ENCODE data around the gene ZIC1.

ZIC1 gene

GRCh38 chr3:147395899-147396711 is 13.1 kb upstream of the ZIC1 start:
- no peak for DNase-seq (ENCODE audit: low read depth in 2 of 2)

GRCh38 chr3:147396712-147397046 is 12.5 kb upstream of the ZIC1 start:
- no peak for DNase-seq (ENCODE audit: low read depth in 2 of 2)

GRCh38 chr3:147397155-147397874 is 11.8 kb upstream of the ZIC1 start:
- DNase-seq (ENCODE audit: low read depth in 2 of 2): no peak

GRCh38 chr3:147397875-147398812 is 11.0 kb upstream of the ZIC1 start:
- no peak for DNase-seq (ENCODE audit: low read depth in 2 of 2)

GRCh38 chr3:147398813-147399534 is 10.2 kb upstream of the ZIC1 start:
- no peak for DNase-seq (ENCODE audit: low read depth in 2 of 2)

GRCh38 chr3:147400111-147400510 is 9.1 kb upstream of the ZIC1 start:
- DNase-seq (ENCODE audit: low read depth in 2 of 2): no peak

GRCh38 chr3:147400999-147401398 is 8.2 kb upstream of the ZIC1 start:
- no peak for DNase-seq (ENCODE audit: low read depth in 2 of 2)

- no peak for DNase-seq (ENCODE audit: low read depth in 2 of 2)
Observed at GRCh38 chr3:147401421-147401820, 7.7 kb upstream of the ZIC1 start.

GRCh38 chr3:147402159-147402558 is 7.0 kb upstream of the ZIC1 start:
- no peak for DNase-seq (ENCODE audit: low read depth in 2 of 2)

- DNase-seq (ENCODE audit: low read depth in 2 of 2): no peak
Observed at GRCh38 chr3:147403511-147403910, 5.7 kb upstream of the ZIC1 start.

GRCh38 chr3:147404000-147404799 is 5.0 kb upstream of the ZIC1 start:
- DNase-seq (ENCODE audit: low read depth in 2 of 2): no peak

GRCh38 chr3:147404800-147405230 is 4.3 kb upstream of the ZIC1 start:
- no peak for DNase-seq (ENCODE audit: low read depth in 2 of 2)

- no peak for DNase-seq (ENCODE audit: low read depth in 2 of 2)
Observed at GRCh38 chr3:147405231-147406027, 3.7 kb upstream of the ZIC1 start.

GRCh38 chr3:147406028-147406931 is 2.9 kb upstream of the ZIC1 start, which contains the start of gene ZIC4:
TSS of gene ZIC4 (minus strand) at chr3:147406543. CDS start at chr3:147402797, 3,746 bp downstream.
- DNase-seq (ENCODE audit: low read depth in 2 of 2): no peak

GRCh38 chr3:147407114-147407497 is 2.1 kb upstream of the ZIC1 start:
- no peak for DNase-seq (ENCODE audit: low read depth in 2 of 2)

GRCh38 chr3:147407498-147408187 is 1.5 kb upstream of the ZIC1 start:
- no peak for DNase-seq (ENCODE audit: low read depth in 2 of 2)

- no peak for DNase-seq (ENCODE audit: low read depth in 2 of 2)
Observed at GRCh38 chr3:147408188-147409100, 721 bp upstream of the ZIC1 start.

All from stimulated activated CD4-positive, alpha-beta T cell treated with anti-CD3 and anti-CD28 coated beads, Interleukin-1b, Interleukin-23, amount 100 ng/mL, for 4 hours (primary cell).